ENCODE results near the gene MATR3.
"Not testable (repeated sequence)": the region's sequence is repeated elsewhere in the genome, so short reads cannot be mapped to it uniquely, and the experiment has no call there.

Gene MATR3

GRCh38 chr5:139293507-139294373 is at the start of gene MATR3:
TSS of gene MATR3 (plus strand) at chr5:139293740. CDS start at chr5:139307416, 13,676 bp downstream.
- peak; percentile 90 for DNase-seq (ENCODE audit: low read depth)

GRCh38 chr5:139245637-139246339 is 47.8 kb upstream of the MATR3 start:
- no peak for DNase-seq (ENCODE audit: low read depth)

GRCh38 chr5:139246394-139246793 is 47.1 kb upstream of the MATR3 start:
- peak; percentile 48 for DNase-seq (ENCODE audit: low read depth)

GRCh38 chr5:139248826-139249453 is 44.6 kb upstream of the MATR3 start:
- no peak for DNase-seq (ENCODE audit: low read depth)

- no peak for DNase-seq (ENCODE audit: low read depth)
Observed at GRCh38 chr5:139251281-139251687, 42.3 kb upstream of the MATR3 start.

- DNase-seq (ENCODE audit: low read depth) = no peak
Observed at GRCh38 chr5:139251695-139252288, 41.7 kb upstream of the MATR3 start.

GRCh38 chr5:139253115-139253514 is 40.4 kb upstream of the MATR3 start:
- DNase-seq (ENCODE audit: low read depth) = no peak

- DNase-seq (ENCODE audit: low read depth) = no peak
Observed at GRCh38 chr5:139256820-139257219, 36.7 kb upstream of the MATR3 start.

GRCh38 chr5:139262059-139262741 is 31.3 kb upstream of the MATR3 start:
- DNase-seq (ENCODE audit: low read depth) = no peak

GRCh38 chr5:139262742-139263445 is 30.6 kb upstream of the MATR3 start:
- peak; percentile 47 for DNase-seq (ENCODE audit: low read depth)

GRCh38 chr5:139263536-139263935 is 30.0 kb upstream of the MATR3 start:
- DNase-seq (ENCODE audit: low read depth) = no peak

GRCh38 chr5:139263946-139264345 is 29.6 kb upstream of the MATR3 start:
- no peak for DNase-seq (ENCODE audit: low read depth)

GRCh38 chr5:139265001-139265400 is 28.5 kb upstream of the MATR3 start:
- no peak for DNase-seq (ENCODE audit: low read depth)

GRCh38 chr5:139266236-139266635 is 27.3 kb upstream of the MATR3 start:
- DNase-seq (ENCODE audit: low read depth) = no peak

GRCh38 chr5:139267481-139267880 is 26.1 kb upstream of the MATR3 start:
- DNase-seq (ENCODE audit: low read depth) = no peak

- no peak for DNase-seq (ENCODE audit: low read depth)
Observed at GRCh38 chr5:139268364-139269202, 25.0 kb upstream of the MATR3 start.

- not testable (repeated sequence) for DNase-seq (ENCODE audit: low read depth)
Observed at GRCh38 chr5:139270718-139271117, 22.8 kb upstream of the MATR3 start.

GRCh38 chr5:139271201-139272027 is 22.1 kb upstream of the MATR3 start:
- DNase-seq (ENCODE audit: low read depth) = no peak
